Muscle of arm (tissue), 12 donors: ENCODE results near the gene TIMM29. TPM values are rescaled to one million over a fixed set of nuclear protein-coding genes. Genes with fewer than 3 reads are reported as not detected.
"Not testable (repeated sequence)": the region's sequence is repeated elsewhere in the genome, so short reads cannot be mapped to it uniquely, and the experiment has no call there.

Experiments
- DNase-seq: peaks from one replicate; pipeline ENCODE4 v3.0.0-alpha.2; 2013
- polyA plus RNA-seq, 12 donors: library from polyadenylated mRNA; unstranded; fragments of 120-200 nt; gene quantifications; one replicate each; pipeline ENCODE4 v1.2.1, GENCODE V29; 2013; ENCODE audit not compliant: insufficient read length in 12 of 12

TIMM29 gene
- polyA plus RNA-seq, 12 donors = 10.2 to 20.0 (median 17.8) TPM; not detected in 2

DNA sequence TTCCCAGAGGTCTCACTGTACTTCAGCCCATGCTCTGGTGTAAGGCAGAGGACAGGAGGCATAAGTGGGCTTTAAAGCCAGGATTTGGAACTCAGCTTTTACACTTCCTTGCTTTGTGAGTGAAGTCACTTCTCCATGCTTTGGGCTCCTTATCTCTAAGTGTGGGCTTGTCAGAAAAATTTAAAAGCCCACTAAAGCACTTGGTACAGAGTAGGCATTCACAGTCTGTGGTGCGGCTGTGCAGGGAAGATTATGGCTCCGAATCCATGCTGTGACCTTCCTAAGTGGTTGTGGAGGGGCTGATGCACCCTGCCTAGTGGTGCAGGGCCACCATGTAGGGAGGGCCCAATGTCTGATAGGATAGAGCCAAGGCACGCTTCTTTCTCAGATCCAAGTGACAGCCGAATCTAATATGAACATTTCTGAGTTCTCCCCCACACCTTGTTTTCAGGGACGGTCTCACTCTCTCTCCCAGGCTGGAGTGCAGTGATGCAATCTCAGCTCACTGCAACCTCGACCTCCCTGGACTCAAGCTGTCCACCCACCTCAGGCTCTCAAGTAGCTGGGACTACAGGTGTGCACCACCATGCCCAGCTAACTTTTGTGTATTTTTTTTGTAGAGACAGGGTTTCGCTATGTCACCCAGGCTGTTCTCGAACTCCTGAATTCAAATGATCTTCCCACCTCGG, 6.9 kb downstream of the TIMM29 start:
- DNase-seq = no peak

DNA sequence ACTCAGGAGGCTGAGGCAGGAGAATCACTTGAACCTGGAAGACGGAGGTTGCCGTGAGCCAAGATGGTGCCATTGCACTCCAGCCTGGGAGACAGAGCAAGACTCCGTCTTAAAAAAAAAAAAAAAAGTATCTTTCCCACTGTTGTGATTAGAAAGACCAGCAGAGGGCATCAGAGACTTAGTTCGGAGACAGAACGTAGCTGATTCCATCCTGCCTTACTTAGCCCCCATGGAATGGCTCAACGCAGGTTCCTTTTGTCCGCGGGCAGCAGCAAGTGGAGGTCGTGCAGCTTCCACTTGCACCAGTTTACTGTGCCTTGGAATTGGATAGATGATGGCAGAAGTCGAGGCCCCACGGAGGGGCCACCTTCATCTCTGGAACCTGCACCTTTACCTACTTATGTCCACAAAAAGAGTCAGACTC, 8.1 kb downstream of the TIMM29 start:
- peak; percentile 82 for DNase-seq

DNA sequence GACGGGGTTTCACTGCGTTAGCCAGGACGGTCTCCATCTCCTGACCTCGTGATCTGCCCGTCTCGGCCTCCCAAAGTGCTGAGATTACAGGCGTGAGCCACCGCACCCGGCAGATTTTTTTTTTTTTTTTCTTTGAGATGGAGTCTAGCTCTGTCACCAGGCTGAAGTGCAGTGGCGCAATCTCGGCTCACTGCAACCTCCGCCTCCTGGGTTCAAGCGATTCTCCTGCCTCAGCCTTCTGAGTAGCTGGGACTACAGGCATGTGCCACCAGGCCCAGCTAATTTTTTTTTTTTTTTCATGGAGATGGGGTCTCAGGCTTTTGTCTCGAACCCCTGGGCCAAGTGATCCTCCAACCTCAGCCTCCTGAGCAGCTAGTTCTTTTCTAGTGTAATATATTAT, 13.0 kb downstream of the TIMM29 start:
- not testable (repeated sequence) for DNase-seq

DNA sequence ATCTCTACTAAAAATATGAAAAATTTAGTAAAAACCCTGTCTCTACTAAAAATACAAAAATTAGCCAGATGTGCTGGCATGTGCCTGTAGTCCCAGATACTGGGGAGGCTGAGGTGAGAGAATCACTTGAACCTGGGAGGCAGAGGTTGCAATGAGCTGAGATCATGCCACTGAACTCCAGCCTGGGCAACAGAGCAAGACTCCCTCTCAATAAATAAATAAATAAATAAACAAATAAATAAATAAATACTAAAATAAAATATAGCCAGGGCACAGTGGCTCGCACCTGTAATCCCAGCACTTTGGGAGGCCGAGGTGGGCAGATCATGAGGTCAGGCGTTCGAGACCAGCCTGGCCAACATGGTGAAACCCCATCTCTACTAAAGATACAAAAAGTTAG, 14.8 kb downstream of the TIMM29 start:
- DNase-seq = not testable (repeated sequence)

DNA sequence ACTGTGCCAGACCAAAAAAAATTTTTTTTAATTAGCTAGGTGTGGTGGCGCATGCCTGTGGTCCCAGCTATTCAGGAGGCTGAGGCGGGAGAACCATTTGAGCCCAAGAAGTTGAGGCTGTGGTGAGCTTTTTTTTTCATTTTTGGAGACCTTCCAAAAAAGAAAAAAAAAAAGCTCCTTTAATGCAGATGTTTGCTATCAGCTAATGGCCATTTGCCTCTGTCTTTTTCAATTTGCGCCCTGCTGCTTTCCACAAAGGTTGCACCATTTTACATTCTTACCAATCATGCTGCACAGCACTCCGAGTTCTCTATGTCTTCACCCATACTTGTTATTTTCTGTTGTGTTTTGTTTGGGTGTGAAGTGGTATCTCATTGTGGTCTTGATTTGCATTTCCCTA, 16.7 kb downstream of the TIMM29 start:
- DNase-seq = no peak

DNA sequence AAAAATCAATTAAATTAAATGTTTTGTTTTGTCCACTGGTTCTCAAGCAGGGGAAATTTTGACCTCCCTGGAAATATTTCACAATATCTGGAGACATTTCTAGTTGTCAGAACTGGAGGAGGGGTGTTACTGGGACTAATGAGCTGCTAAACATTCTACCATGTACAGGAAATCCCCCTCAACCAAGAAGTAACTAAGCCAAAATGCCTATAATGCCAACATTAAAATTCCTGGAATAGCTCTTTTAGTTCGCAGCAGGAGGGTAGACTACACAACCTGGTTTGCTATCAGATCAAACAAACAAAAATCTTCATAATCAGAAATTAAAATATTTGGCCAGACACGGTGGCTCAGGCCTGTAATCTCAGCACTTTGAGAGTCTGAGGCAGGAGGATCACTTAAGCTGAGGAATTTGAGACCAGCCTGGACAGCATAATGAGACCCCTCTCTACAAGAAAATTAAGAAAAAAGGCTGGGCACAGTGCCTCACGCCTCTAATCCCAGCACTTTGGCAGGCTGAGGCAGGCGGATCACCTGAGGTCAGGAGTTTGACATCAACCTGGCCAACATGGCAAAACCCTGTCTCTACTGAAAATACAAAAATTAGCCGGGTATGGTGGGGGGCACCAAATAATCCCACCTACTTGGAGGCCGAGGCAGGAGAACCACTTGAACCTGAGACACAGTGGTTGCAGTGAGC, 18.5 kb downstream of the TIMM29 start:
- DNase-seq = no peak

DNA sequence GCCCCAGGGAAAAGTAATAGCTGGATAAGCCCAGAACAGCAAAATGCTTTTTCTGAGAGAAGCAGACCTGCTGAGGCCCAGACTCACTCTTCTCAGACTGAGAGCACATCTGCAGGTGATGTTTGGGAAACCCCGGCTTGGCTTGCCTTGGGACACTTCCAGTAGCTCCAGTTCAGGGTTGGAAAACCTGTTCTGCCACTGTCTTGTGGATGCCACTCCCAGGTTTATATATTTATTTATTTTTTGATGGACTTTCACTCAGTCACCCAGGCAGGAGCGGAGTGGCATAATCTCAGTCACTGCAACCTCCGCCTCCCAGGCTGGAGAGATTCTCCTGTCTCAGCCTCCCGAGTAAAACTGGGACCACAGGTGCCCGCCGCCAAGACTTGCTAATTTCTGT, 24.2 kb downstream of the TIMM29 start:
- no peak for DNase-seq

DNA sequence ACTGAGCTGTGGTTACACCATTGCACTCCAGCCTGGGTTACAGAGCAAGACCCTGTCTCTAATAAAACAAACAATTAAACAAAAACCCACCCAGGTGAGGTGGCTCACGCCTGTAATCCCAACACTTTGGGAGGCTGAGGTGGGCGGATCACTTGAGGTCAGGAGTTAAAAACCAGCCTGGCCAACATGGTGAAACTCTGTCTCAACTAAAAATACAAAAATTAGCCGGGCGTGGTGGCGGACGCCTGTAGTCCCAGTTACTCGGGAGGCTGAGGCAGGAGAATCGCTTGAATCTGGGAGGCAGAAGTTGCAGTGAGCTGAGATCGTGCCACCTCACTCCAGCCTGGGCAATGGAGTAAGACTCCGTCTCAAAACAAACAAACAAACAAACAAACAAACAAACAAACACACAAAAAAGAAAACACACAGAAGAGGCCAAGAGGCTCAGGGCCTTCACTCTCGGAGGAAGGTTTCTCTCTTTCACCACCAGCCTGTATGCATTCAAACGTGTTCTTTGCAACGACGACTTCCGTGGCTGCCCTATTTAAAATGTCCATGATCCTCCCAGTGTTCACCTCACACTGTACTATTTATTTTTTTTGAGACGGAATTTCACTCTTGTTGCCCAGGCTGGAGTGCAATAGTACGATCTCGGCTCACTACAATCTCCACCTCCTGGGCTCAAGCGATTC, 30.8 kb downstream of the TIMM29 start:
- not testable (repeated sequence) for DNase-seq

DNA sequence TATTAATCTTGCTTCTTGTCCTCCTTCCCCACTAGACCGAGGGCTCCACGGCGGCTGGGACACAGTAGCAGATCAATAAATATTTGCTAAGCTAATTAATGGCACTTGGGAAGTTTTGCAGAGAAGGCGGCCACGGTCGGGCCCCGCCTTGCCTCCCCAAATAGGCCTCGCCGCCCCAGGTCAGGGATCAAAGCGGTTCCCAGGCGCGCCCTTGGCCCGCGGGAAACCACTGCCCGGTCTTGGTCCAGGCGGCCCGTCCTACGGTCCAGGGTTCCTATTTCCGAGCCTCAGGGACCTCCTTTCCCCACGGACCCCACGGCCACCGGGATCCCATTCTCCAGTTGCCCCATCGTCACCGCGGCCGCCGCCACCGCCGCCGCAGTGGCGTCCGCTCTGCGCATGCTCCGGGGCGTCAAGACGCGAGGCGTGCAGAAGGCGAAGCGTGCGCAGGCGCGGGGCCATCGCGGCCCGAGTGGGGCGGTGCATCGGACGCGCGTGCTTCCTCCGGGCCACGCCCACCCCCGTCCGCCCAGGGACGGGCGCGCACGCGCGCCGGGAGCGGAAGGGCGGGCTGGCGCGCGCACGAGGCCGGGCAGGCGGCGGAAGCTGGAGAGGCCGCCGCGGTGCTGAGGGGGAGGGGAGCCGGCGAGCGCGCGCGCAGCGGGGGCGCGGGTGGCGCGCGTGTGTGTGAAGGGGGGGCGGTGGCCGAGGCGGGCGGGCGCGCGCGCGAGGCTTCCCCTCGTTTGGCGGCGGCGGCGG, 31.9 kb downstream of the TIMM29 start, which contains the start of gene SMARCA4:
SMARCA4 (plus strand) TSS at position 717 of the 759 bp plus-strand sequence. CDS start 23,122 bp downstream, outside the sequence.
- DNase-seq = peak; percentile 99

DNA sequence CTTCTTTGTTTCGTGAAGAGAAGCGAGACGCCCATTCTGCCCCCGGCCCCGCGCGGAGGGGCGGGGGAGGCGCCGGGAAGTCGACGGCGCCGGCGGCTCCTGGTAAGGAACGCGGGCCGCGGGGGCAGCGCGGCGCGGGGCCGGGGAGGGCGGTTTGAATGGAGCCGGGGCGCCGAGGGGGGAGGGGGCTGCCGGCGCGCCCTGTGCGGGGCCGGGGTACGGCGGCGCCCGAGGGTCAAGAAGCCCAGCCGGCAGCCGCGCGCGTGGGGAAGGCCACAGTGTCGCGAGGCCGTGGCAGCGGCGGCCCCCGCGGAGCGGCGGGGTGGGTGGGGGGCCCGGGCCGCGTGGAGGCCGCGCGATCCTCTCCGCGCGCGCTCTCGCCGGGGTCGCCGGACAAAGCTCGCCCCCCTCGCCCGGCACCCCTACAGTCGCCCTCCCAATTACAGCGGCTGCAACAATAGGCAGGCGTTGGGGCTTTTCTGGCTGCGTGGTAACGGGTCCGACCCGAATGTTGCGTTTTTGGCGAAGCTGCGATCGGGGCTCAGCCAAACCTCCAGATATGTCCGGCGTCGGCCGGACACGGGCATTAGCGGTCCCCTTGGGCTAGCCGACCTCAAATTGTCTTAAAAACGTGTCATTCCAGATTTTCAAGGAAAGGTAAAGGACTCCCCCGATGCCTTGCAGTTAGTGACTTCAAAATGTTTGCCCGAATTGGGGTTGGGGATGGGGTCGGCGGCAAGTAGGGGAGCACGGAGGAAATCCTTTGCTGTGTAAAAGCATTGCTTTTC, 32.7 kb downstream of the TIMM29 start:
- DNase-seq = peak; percentile 54

DNA sequence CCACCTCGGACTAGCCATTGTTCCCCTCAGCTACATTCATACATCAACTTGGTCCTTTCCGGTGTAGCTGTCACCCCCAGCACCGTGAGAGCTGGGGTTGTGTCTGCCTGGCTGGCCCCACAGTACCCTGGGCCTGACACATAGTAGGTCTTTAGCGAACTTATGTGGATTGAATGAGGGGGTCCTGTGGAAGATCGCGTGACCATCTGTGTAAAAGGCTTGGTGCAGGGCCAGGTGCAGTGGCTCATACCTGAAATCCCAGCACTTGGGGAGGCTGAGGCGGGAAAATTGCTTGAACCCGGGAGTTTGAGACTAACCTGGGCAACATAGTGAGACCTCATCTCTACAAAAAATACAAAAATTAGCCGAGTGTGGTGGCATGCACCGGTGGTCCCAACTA, 34.3 kb downstream of the TIMM29 start:
- no peak for DNase-seq

DNA sequence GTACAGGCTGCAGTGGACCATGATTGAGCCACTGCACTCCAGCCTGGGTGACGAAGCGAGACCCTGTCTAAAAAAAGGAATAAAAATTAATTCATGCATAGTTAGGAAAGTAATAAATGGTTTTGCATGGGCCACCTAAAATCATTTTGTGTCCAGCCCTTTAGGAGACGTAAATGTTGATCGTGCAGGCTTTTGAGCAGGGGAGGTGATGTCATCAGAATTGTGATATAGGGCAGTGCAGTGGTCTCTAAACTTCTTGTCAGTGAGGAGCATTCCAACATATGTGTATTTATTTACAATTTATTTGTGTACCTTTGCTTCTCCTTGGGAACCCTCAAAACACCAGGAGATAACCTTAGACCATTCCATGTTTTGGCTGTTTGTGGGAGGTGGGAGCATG, 35.3 kb downstream of the TIMM29 start:
- no peak for DNase-seq

DNA sequence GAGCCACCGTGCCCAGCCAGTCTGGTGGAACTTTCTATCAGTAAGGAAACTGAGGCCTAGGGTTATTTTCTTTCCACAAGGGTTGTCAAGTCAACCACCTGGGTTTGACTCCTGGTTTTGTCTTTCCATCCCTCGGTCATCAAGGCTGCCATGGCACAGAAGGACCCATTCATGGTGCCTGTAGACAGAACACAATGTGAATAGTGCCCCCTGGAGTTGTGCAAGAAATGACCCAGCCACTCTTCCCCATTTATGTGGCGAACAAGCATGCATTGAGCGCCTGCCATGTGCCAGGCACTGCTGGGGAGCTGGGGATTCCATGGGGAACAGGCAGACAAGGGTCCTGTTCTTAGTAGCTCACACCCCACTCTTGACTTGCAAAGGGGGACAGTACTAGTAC, 36.3 kb downstream of the TIMM29 start:
- DNase-seq = no peak

DNA sequence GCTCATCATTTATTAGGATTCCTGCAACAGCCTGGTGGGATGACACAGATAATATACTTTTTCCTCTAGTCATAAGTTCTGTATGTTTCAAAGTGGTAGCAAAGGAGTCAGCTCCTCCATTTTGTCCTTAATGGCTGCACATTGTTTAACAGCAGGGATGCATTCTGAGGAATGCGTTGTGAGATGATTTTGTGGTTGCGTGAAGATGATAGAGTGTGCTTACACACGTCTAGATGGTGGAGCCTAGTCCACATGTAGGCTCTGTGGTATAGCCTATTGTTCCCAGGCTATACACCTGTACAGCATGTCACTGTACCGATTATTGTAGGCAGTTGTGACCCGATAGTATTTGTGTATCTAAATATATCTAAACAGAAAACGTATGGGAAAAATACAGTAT, 36.8 kb downstream of the TIMM29 start:
- no peak for DNase-seq

DNA sequence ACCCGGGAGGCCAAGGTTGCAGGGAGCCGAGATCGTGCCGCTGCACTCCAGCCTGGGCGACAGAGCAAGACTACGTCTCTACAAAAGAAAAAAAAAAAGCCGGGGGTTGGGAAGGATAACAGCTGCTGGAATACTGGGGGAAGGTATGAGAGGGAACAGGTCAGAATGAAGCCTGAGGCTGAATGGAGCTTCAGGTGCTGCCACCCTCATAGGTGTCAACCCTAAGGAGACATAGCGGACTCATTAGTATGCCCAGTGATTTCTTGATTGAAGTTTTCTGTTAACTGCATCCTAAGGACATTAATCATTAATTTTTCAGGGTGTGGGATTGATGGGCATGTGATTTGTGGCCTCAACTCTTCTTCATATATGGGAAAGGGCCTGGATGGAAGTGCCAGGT, 38.2 kb downstream of the TIMM29 start:
- no peak for DNase-seq

DNA sequence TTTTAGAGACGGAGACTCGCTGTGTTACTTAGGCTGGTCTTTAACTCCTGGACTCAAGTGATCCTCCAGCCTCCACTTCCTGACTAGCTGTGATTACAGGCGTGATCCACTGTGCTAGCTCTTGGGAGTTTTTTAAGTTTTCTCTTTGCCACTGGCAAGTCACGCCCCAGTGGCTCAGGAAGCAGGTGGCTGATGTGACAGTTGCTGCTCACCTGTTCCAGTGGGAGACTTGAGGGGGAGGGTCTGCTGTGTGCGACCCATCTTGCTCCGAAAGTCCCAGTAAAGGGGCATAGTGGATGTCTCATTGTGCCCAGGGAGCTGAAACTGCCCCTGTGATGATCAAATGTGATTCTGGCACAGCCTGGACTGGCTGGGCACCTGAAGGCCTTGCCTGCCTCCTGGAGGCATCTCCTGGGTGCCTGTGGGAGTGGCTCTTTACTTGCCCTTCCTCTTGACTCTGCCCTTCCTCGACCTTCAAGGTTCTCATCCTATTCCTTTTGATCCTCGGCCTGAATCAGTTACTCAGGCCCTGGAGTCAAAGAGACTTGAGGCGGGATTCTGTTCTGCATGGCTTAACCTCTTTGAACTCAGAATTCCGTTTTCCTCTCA, 40.0 kb downstream of the TIMM29 start:
- no peak for DNase-seq

DNA sequence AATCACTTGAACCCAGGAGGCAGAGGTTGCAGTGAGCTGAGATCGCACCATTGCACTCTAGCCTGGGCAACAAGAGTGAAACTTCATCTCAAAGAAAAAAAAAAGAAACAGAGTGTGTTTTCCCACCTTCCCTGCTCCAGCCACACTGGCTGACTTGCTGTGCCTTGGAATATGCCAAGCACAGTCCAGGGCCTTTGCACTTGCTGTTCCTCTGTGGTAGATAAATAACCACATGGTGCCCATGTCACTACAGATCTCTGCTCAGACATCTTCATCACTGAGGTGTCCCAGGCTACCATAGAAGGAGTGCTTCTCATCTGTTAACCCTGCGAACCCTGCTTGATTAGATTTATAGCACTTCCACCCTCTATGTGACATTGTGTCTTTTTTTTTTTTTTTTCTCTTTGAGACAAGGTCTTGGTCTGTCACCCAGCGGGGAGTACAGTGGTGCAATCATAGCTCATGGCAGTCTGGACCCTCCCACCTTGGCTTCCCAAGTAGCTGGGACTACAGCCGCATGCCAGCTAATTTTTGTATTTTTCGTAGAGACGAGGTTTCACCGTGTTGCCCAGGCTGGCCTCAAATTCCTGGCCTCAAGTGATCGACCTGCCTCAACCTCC, 42.6 kb downstream of the TIMM29 start:
- no peak for DNase-seq

DNA sequence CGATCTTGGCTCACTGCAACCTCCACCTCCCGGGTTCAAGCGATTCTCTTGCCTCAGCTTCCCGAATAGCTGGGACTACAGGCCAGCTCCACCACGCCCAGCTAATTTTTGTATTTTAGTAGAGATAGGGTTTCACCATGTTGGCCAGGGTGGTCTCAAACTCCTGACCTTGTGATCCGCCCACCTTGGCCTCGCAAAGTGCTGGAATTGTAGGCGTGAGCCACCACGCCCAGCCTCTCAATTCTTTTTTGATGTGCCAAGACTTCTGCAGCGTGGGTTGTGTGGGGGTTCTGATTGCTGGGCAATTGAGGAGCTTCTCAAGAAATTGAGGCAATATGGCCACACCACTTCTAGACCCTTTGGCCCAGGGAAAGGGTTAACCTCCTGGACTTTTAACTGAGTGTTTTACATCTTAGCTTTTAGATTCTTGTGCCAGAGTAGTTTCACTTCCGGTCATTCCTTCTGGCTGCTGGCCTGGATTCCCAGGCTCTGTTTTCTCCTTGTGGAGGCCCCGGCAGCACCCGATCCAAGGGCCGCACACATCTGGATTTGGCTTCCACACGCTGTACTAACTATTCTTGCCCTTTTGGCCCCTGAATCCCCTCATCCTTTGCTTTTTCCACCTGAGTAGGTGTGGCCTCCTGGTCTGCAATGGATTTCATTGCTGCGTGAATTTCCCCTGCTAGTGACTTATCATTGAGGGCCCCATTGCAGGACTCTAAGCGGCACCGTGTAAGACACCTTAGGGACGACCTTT, 46.9 kb downstream of the TIMM29 start:
- peak; percentile 89 for DNase-seq

DNA sequence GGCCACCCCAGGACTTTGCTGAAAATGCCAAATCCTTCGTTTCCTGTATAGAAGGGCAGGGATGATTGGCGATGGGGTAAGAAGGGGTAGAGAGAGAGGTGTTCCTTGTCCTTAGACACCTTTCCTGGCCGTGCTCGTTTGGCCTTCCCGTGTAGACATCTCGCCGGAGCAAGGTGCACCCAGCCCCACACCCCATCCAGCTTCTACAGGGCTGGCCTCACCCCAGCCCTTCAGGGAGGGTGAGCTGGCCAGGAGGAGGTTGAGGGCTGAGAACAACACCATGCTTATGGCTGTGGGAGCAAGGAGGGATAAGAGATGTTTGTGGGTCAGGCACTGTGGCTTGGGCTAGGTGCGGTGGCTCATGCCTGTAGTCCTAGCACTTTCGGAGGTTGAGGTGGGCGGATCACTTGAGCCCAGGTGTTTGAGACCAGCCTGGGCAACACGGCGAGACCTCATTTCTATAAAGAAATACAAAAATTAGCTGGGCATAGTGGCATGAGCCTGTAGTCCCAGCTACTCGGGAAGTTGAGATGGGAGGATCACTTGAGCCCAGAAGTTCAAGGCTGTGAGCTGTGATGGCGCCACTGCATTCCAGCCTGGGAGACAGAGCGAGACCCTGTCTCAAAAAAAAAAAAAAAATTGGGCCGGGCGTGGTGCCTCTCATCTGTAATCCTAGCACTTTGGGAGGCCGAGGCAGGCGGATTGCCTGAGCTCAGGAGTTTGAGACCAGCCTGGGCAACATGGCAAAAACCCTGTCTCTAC, 47.7 kb downstream of the TIMM29 start:
- no peak for DNase-seq
